ENCODE data around the gene MCUB.
"Not testable (repeated sequence)": the region's sequence is repeated elsewhere in the genome, so short reads cannot be mapped to it uniquely, and the experiment has no call there.

MCUB gene

GRCh38 chr4:109559983-109560686 is at the start of gene MCUB:
MCUB (plus strand) TSS chr4:109560246; CDS start chr4:109560338, 92 bp downstream.
- peak within 1 kb of the TSS; percentile 87 for H3K9ac ChIP-seq (ENCODE audit: low read length)
- peaks cover 40% of the 10 kb centered on the region for H3K79me2 ChIP-seq (ENCODE audit: insufficient read depth, low read length)
- H4K20me1 ChIP-seq (ENCODE audit: low read depth, low read length): no peaks in the 10 kb centered on the region
- no peaks in the 10 kb centered on the region for H3K27me3 ChIP-seq (ENCODE audit: low read length)
- H2AFZ ChIP-seq (ENCODE audit: low read depth, low read length, severe bottlenecking): peak within 1 kb of the TSS; percentile 76
- peak within 1 kb of the TSS; percentile 90 for H3K27ac ChIP-seq (ENCODE audit: low read depth, low read length)
- H3F3A ChIP-seq (ENCODE audit: insufficient read depth): 0 out of 2 replicates have a peak, but pooled peaks cover 7% of the 10 kb centered on the region
- H3K4me3 ChIP-seq (ENCODE audit: insufficient read depth, low read length, poor library complexity, severe bottlenecking): peak within 1 kb of the TSS; percentile 80
- H3K36me3 ChIP-seq (ENCODE audit: low read length): no peaks in the 10 kb centered on the region
- TF ChIP-seq EZH2phosphoT487 (conservative IDR thresholded peaks at IDR 0.05; ENCODE audit: low read length): no peak
- no peak for TF ChIP-seq CTCF (IDR thresholded peaks at IDR 0.05; ENCODE audit: insufficient read depth, low read length, poor library complexity, severe bottlenecking)
- H3K9me2 ChIP-seq (replicated peaks; ENCODE audit: insufficient read depth, low read length): no peaks in the 10 kb centered on the region
- peak within 1 kb of the TSS; percentile 97 for H3K4me2 ChIP-seq (ENCODE audit: low read depth, low read length, poor library complexity, severe bottlenecking)
- no peaks in the 10 kb centered on the region for H3K9me3 ChIP-seq (ENCODE audit: insufficient read depth, low read length)

GRCh38 chr4:109510687-109511086 is 49.4 kb upstream of the MCUB start:
- Histone ChIP-seq H3K79me2 (ENCODE audit: insufficient read depth, low read length) (no peaks in the 10 kb centered on the region), H2AFZ (ENCODE audit: low read depth, low read length, severe bottlenecking) (no peak overlapping the region), H3K36me3 (ENCODE audit: low read length) (no peaks in the 10 kb centered on the region), H3K9me3 (ENCODE audit: insufficient read depth, low read length) (no peaks in the 10 kb centered on the region), H3K27me3 (ENCODE audit: low read length) (no peaks in the 10 kb centered on the region), H3F3A (ENCODE audit: insufficient read depth) (no peaks in the 10 kb centered on the region), H3K9me2 (replicated peaks; ENCODE audit: insufficient read depth, low read length) (no peaks in the 10 kb centered on the region), H4K20me1 (ENCODE audit: low read depth, low read length) (no peaks in the 10 kb centered on the region), H3K4me3 (ENCODE audit: insufficient read depth, low read length, poor library complexity, severe bottlenecking) (no peak overlapping the region), H3K4me2 (ENCODE audit: low read depth, low read length, poor library complexity, severe bottlenecking) (no peak overlapping the region), H3K27ac (ENCODE audit: low read depth, low read length) (no peak overlapping the region), H3K9ac (ENCODE audit: low read length) (no peak overlapping the region)
- TF ChIP-seq CTCF (IDR thresholded peaks at IDR 0.05; ENCODE audit: insufficient read depth, low read length, poor library complexity, severe bottlenecking): no peak
- no peak for TF ChIP-seq EZH2phosphoT487 (conservative IDR thresholded peaks at IDR 0.05; ENCODE audit: low read length)

- Histone ChIP-seq H2AFZ (ENCODE audit: low read depth, low read length, severe bottlenecking) (no peak overlapping the region), H3K4me2 (ENCODE audit: low read depth, low read length, poor library complexity, severe bottlenecking) (no peak overlapping the region), H4K20me1 (ENCODE audit: low read depth, low read length) (no peaks in the 10 kb centered on the region), H3K4me3 (ENCODE audit: insufficient read depth, low read length, poor library complexity, severe bottlenecking) (no peak overlapping the region), H3K79me2 (ENCODE audit: insufficient read depth, low read length) (no peaks in the 10 kb centered on the region), H3F3A (ENCODE audit: insufficient read depth) (no peaks in the 10 kb centered on the region), H3K27me3 (ENCODE audit: low read length) (no peaks in the 10 kb centered on the region), H3K9ac (ENCODE audit: low read length) (no peak overlapping the region), H3K36me3 (ENCODE audit: low read length) (no peaks in the 10 kb centered on the region), H3K9me2 (replicated peaks; ENCODE audit: insufficient read depth, low read length) (no peaks in the 10 kb centered on the region), H3K9me3 (ENCODE audit: insufficient read depth, low read length) (no peaks in the 10 kb centered on the region), H3K27ac (ENCODE audit: low read depth, low read length) (no peak overlapping the region)
- TF ChIP-seq EZH2phosphoT487 (conservative IDR thresholded peaks at IDR 0.05; ENCODE audit: low read length): no peak
- TF ChIP-seq CTCF (IDR thresholded peaks at IDR 0.05; ENCODE audit: insufficient read depth, low read length, poor library complexity, severe bottlenecking): no peak
Observed at GRCh38 chr4:109511414-109511813, 48.6 kb upstream of the MCUB start.

GRCh38 chr4:109513368-109513767 is 46.7 kb upstream of the MCUB start:
- H3K9me2 ChIP-seq (replicated peaks; ENCODE audit: insufficient read depth, low read length); H3K9me3 ChIP-seq (ENCODE audit: insufficient read depth, low read length); H3K9ac ChIP-seq (ENCODE audit: low read length); H3K79me2 ChIP-seq (ENCODE audit: insufficient read depth, low read length); H3K4me2 ChIP-seq (ENCODE audit: low read depth, low read length, poor library complexity, severe bottlenecking); H3K36me3 ChIP-seq (ENCODE audit: low read length); H2AFZ ChIP-seq (ENCODE audit: low read depth, low read length, severe bottlenecking); H3F3A ChIP-seq (ENCODE audit: insufficient read depth); H4K20me1 ChIP-seq (ENCODE audit: low read depth, low read length); H3K27ac ChIP-seq (ENCODE audit: low read depth, low read length); H3K27me3 ChIP-seq (ENCODE audit: low read length); H3K4me3 ChIP-seq (ENCODE audit: insufficient read depth, low read length, poor library complexity, severe bottlenecking): not testable (repeated sequence)

Data from SU-DHL-6 (cell line).